ENCODE data around the gene OSCP1.
A peak's percentile ranks its signal among the peaks of the same experiment; 100 is the strongest.
"Not testable (repeated sequence)": the region's sequence is repeated elsewhere in the genome, so short reads cannot be mapped to it uniquely, and the experiment has no call there.

The OSCP1 gene, protein sequence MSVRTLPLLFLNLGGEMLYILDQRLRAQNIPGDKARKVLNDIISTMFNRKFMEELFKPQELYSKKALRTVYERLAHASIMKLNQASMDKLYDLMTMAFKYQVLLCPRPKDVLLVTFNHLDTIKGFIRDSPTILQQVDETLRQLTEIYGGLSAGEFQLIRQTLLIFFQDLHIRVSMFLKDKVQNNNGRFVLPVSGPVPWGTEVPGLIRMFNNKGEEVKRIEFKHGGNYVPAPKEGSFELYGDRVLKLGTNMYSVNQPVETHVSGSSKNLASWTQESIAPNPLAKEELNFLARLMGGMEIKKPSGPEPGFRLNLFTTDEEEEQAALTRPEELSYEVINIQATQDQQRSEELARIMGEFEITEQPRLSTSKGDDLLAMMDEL

DNA sequence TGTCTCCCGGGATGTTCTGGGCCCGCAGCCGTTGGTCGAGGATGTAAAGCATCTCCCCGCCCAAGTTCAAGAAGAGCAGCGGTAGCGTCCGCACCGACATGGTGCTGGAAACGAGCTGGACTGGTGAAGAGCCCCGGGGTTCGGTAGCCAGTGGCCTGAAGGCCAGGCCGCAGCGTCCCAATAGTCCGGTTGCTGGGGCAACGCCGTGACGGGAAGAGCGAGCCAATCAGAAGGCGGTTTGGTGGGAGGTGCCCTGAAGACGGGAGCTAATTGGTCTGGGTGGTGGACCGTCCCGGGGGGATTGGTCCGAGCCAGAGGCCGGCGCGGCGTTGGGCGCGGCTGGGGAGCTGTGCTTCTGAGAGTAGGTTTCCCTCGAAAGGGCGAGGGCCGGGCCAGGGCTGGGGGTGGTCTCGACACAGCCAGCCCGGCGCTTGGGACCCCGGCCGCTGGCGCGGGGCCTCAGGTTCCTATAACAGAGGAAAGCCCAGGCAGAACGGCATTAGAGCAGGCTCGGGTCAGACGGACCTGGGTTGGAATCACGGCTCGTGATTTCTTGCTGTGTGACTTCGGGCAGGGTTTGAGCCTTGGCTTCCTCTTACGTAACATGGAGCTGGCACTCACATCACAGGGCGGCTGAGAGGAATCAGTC is at the start of gene OSCP1:
Gene OSCP1, minus strand, starts transcription at position 182 of the 649 bp plus-strand sequence. Its CDS starts 82 bp downstream, at position 100.
- peak; percentile 76 to 79 for DNase-seq (ENCODE audit: low read depth in 2 of 2)

DNA sequence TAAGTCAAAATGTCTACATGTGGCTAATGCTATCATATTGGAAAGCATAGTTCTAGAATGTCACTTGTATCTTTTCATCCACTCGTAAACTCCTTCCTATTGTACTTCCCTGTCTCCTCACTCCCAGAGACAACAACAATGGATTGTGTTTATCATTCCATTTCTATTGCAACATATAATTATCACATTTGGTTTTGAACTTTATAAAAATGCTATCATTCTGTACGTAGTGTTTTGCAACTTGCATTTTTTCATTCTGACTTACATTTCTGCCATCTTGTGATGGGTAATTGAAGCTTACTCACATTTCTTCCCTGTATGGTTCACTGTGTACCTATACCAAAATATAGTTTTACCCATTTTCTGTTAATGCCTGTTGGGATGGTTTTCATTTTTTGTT is 47.0 kb upstream of the OSCP1 start:
- DNase-seq (ENCODE audit: low read depth in 2 of 2) = no peak

DNA sequence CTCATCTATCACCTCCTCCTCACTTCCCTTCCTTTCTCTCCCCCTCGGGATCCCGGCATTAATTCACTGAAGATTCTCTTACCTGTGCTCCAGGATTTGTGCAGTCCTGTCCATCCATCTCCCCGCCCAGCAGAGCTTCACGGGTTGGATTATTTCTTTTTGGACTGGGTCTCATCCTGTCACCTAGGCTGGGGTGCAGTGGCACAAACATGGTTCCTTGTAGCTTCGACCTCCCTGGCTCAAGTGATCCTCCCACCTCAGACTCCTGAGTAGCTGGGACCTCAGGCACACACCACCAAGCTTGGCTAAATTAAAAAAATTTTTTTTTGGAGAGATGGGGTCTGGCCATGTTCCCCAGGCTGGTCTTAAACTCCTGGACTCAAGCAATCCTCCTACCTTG is 44.7 kb upstream of the OSCP1 start:
- DNase-seq (ENCODE audit: low read depth in 2 of 2) = no peak

DNA sequence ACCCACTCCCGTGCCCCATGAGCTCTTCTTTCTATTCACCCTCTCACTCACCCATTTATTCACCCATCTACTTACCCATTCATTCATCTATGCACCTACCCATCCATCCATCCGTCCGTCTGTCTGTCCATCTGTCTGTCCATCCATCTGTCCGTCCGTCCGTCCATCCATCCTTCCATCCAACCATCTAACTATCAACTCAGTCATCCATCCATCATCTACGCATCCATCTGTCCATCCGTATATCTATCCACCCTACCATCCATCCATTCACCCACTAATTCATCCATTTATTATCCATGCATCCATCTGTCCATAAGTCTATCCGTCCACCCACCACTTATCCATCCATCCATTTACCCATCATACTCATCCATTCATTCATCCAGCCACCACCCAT is 43.3 kb upstream of the OSCP1 start:
- no peak for DNase-seq (ENCODE audit: low read depth in 2 of 2)

DNA sequence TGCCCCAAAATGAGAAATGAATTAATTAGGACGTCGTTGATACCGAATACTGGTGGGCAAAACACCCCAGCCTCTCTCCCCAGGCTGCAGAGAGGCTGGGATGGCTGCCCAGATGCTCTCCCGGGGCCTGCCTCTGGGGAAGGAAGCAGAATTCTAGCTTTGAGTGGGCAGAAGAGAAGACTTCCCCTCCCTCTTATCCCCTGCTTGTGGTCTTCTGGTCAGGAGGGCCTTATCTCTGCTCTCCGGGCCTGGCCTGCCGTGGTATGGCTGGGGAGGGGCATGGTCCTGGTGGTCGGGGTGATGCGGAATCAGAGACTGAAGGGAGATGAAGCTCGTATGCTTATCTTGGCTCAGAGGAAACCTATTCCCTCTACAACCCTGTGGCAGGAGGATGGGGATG is 42.2 kb upstream of the OSCP1 start:
- no peak for DNase-seq (ENCODE audit: low read depth in 2 of 2)

DNA sequence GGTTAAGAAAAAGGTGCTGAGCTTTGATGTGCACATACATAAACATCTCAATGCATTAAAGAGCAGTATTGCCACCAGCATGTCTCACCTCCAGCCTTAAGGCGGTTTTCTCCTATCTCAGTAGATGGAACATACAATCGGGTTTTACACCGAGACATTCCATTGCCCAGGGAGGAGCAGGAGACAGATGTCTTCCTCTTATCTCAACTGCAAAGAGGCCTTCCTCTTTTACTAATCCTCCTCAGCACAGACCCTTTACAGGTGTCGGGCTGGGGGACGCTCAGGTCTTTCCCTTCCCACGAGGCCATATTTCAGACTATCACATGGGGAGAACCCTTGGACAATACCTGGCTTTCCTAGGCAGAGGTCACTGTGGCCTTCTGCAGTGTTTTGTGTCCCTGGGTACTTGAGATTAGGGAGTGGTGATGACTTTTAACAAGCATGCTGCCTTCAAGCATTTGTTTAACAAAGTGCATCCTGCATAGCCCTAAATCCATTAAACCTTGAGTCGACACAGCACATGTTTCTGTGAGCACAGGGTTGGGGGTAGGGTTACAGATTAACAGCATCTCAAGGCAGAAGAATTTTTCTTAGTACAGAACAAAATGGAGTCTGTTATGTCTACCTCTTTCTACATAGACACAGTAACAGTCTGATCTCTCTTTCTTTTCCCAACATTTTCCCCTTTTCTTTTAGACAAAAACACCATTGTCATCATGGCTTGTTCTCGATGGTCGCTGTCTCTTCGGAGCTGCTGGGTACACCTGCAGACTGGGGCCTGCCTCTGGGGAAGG is 39.2 kb upstream of the OSCP1 start:
- DNase-seq (ENCODE audit: low read depth in 2 of 2) = not testable (repeated sequence)

DNA sequence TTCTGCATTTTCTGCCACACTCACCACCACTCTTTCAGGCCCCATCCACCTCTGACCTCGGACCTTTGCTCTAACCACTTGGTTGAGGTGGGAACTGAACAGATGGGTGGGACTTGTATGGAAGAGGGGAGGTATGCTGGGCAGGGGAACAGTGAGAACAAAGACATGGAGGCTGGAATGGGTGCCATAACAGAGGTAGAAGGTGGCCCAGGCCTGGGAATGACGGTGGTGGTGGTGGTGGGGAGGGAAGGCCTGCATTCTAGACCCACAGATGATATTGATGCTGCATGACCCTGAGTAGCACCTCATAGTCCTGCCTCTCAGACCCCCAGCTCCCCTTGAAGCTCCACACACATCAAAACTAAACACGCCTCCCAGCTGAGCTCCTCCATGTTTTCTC is 37.7 kb upstream of the OSCP1 start:
- no peak for DNase-seq (ENCODE audit: low read depth in 2 of 2)

DNA sequence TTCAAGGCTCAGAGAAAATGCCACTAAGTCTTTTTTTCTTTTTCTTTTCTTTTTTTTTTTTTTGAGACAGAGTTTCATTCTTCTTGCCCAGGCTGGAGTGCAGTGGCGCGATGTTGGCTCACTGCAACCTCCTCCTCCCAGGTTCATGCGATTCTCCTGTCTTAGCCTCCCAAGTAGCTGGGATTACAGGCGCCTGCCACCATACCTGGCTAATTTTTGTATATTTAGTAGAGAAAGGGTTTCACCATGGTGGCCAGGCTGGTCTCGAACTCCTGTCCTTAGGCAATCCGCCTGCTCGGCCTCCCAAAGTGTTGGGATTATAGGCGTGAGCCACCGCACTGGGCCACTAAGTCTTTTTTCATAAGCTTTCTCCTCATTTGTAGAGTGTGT is 37.1 kb upstream of the OSCP1 start:
- not testable (repeated sequence) for DNase-seq (ENCODE audit: low read depth in 2 of 2)

DNA sequence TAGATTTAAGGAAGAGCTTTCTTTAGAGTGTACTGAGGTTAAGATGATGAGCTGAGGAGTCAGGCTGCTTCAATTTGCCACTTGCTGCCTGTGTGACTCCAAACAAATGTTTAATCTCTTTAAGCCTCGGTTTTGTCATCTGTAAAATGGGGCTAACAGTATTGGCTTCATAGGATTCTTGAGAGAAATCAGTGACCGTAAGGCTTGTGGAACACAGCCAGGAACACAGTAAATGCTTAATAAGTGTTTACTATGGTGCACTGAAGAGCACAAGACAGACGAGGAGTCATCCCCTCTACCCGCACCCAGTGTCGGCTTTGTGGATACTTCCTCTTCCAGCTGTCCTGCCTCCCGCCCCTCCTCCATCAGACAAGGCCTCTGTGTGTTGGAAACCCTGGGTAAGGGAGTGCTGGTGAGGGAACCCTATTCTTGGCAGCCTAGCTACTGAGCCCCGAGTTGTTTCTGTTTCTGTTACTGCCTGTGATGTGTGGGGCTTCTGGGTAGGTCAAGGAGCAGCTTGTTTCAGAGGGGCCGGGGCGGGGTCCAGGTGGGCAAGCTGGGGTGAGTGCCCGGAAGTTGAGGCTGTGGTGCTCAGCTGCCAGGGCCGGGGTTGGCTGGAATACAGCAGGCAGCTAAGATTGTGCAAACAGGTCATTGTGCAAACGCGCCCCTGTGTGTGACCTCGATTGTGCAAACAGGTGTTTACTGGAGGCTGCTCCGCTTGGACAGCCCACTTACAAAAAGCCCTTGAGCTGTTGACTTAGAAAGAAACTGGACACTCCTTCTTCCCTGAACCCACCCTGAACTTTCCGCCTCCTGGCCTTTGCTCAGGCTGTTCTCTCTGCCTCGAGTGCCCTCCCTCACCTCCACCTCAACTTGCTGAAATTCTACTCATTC is 36.4 kb upstream of the OSCP1 start:
- DNase-seq (ENCODE audit: low read depth in 2 of 2) = no peak

DNA sequence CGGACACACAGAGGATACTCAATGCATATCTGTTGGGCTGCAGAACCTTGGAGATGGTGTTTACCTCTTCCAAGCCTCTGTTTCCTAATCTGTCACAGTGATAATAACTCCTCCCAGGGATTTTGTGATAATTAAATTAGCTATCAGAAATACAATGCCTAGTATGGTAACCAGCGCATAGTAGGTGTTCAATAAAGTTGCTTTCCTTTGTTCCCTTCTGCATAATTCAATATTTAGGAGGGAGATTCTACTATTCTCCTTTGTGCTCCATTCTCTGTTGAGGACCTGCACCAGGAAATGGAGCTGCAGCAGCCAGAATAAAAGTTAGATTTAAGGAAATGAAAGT is 35.8 kb upstream of the OSCP1 start:
- DNase-seq (ENCODE audit: low read depth in 2 of 2) = no peak

DNA sequence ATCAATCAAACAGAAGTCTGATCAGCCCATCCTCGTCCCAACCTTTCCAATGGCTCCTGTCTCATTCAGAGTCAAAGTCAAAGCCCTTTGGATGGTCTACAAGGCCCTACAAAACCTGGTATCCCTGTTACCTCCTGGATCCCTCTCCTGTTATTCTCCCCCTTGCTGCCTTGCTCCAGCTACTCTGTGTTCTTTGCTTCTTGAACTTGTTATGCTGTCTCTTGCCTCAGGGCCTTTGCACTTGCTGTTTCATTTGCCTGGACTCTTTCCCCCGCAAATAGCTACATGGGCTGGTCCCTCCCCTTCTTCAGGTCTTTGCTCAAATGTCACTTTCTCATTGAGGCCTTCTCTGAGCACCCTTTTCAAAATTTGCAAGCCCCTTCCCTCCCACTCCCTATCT is 33.8 kb upstream of the OSCP1 start:
- DNase-seq (ENCODE audit: low read depth in 2 of 2) = no peak

DNA sequence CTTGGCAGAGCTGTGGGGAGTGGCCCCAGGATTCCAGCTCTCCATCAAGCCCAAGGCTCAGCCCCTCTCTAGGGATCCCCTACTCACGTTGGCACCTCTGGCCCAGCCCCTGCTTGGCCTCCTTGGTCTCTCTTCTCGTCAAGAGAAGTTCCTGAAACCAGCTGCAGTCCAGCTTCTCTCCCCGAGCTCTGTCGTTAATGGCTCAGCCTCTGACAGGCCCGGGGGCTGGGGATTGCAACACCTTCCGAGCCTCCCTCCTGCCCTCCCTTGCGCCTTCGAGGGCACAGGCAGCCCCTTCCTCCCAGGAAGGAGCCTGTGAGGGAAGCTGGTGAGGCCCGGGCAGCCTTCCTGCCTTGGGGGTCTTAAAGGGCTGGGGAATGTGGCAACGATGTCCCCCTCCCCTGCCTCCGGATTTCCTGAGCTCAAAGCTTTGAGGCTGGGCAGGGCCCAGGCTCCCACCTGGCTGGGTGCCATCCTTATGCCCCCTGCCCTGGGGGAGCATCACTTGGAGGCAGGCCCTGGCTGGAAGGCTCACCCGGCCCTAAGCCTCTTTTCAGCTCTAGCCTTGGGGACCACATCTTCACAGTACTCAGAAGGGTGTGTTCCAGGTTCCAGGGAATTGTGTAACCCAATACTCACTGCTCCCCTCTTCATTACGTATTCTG is 32.6 kb upstream of the OSCP1 start, which contains the start of gene CSF3R:
Gene CSF3R, minus strand, starts transcription at position 190 of the 665 bp plus-strand sequence. CDS start 3,417 bp downstream, outside the sequence.
- DNase-seq (ENCODE audit: low read depth in 2 of 2) = no peak

DNA sequence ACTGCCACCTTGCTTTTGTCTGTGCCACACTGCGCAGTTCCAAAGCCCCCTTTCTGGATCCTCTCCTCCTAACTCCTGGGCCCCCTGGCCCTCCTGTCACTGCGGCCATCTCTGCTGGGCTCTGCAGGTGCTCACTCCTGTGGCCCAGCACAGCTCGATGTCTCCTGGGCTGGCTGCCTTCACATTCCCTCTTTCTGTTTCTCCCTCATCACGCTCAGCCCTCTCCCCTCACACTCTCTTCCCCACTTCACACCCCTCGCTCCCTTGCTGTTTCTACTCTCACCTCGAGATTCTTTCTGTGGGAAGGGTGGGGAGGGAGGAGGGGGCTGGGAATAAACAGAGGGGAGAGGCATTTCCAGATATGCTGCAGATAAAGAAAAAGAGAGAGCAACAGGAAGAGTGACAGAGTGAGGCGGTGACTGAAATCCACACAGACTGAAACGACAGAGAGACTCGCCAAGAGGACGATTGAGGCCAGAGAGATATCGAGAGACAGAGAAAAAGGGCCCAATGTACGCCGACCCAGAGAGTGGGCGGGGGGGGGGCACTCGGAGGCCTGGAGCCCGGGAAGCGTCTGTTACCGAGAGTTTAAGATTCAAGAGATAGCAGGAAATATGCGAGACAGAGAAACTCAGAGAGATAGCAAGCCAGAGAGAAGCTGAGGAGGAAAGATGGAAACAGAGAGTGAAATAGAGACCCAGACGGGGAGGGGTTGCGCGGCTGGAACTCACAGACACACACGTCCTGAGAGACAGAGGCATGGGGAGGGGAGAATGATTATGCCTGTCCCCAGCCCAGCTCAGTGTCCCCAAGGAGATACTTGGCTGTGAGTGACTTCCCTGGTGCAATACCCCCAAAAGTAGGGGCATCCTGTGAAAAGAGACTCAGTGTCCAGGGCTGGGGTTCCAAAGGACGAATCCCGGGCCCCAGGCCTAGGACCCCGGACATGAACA is 31.8 kb upstream of the OSCP1 start:
- no peak for DNase-seq (ENCODE audit: low read depth in 2 of 2)

DNA sequence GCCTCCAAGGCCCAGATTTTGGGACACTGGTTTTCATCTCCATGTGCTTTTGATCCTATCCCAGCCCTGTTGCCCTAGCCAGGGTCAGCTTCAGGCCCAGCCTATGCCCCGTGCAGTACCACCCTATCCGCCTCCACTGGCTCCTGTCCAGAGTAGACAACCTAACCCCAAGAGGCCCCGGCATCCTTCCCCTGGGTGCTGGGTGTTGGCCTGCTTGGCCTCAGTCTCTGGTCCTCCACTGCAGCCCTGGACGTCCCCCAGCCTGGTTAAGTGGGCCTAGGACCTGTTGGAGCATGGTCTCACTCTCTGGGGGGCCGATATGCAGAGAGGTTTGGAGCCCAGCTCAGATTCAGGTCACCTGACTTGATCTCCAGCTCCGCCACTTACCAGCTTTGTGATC is 30.8 kb upstream of the OSCP1 start:
- no peak for DNase-seq (ENCODE audit: low read depth in 2 of 2)

DNA sequence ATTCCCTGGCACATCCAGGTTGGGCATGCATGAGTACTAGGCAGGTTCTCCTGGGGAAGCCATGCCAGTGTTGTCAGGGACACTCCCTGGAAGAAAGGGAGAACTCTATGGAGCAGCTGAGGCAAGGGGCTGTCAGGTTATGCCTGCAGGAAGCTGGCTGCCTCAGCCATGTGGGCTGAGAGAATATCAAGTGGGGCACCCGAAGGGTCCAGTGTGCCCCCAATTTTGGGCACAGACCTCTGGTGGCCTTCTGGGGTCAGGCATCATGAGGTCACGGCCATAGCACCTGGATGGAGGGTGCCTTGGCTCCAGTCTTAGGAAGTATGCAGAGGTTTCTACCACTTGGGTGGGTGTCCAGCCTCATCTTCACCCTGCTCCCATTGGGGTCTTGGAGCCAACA is 29.9 kb upstream of the OSCP1 start:
- DNase-seq (ENCODE audit: low read depth in 2 of 2) = no peak

DNA sequence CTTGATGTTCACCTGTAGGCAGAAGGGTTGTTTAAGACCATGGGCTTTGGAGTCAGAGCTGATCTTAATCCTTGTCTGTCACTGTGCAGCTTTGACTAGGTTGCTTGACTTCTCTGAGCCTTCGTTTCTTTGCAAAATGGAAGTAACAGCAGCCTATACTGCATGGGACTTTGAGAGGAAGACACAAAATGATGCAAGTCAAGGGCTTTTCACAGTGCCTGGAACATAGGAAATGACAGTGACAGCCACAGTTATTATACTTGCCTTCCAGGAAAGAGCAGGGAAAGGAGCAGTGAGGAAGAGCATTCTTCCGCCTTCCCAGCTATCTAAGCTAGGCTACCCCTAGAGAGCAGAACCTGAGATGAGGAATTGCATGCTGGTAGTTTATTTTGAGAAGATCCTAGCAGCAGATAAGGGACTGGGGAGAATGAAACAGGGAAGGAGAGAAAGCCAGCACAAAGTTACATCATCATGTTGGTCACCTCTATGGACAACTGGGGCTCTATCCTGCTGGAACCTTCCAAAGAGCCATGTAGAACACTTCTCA is 29.3 kb upstream of the OSCP1 start:
- DNase-seq (ENCODE audit: low read depth in 2 of 2) = no peak

DNA sequence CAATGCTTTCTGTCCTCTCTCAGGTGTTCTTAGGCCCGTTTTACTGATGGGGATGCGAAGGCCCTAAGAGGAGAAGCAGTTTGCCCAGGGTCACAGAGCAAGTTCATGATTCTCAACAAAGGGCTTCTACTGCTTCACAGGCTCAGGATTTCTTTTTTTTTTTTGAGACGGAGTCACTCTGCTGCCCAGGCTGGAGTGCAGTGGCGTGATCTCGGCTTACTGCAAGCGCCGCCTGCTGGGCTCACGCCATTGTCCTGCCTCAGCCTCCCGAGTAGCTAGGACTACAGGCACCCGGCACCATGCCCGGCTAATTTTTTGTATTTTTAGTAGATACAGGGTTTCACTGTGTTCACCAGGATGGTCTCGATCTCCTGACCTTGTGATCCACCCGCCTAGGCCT is 27.4 kb upstream of the OSCP1 start:
- DNase-seq (ENCODE audit: low read depth in 2 of 2) = not testable (repeated sequence)

DNA sequence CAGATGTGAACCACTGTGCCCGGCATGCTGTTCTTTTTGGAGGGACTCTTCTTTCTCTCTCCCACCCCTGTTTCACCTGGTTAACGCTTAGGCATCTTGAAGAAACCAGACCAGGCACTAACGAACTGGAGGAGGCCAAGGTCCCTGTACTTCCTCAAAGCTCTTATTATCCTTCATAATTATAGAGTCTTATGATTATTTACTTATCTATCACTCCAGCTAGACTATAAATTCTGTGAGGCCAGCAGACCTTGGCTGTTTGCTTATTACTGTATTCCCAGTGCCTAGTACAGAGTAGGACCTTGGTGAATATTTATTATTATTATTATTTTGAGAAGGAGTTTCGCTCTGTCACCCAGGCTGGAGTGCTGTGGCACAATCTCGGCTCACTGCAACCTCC is 26.7 kb upstream of the OSCP1 start:
- DNase-seq (ENCODE audit: low read depth in 2 of 2) = no peak

DNA sequence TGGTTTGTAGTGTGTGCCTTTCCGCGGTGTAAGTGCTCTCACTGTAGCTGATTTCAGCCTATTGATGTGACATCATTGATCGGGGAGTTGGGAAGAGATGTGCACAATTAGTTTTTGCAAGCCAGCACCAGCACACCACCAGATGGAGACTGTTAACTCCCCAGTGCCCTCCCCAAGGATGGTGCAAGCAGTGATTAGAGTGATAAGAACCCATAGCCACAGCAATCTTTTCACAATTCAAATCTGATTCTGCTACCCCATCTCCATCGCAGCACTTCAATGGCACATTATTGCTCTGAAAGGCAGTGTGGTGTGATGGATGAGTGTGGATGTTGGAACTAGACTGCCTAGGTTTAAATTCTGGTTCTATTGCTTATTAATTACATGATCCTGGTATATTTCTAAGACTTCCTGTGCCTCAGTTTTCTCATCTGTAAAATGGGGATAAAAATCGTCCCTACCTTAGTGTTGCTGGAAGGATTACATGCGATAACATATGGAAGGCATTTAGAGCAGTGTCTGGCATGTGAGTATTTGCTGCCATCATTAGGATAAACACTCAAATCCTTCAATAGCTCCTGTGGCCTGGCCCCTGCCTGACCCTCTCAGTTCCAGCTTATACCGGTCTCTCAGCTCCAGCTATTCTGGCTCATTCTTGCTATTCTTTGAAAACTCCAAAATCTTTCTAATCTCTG is 25.8 kb upstream of the OSCP1 start:
- DNase-seq (ENCODE audit: low read depth in 2 of 2) = no peak

Data from stimulated activated CD4-positive, alpha-beta T cell treated with anti-CD3 and anti-CD28 coated beads, Interleukin-12 subunit alpha, Interleukin-12 subunit beta, amount 100 ng/mL, for 24 hours (primary cell).